ENCODE measurements around the gene SLC7A10. TPM values are rescaled to one million over a fixed set of nuclear protein-coding genes. Genes with fewer than 3 reads are reported as not detected.

The SLC7A10 gene
- total RNA-seq, 3 donors from 2014 or later, result 6.9 to 8.8 TPM; not detected in 1

GRCh38 chr19:33271246-33272021, 45.8 kb upstream of the SLC7A10 start:
- no peaks in the 10 kb centered on the region for H3K9me3 ChIP-seq
- DNase-seq (ENCODE audit: low spot score in 2 of 2), result no peak
- H3K27ac ChIP-seq, result no peak overlapping the region
- H3K4me1 ChIP-seq, result peaks cover 0 to 7% of the 10 kb centered on the region in 2 donors
- H3K36me3 ChIP-seq, result no peaks in the 10 kb centered on the region
- no peak for TF ChIP-seq POLR2A (IDR thresholded peaks at IDR 0.05)
- TF ChIP-seq CTCF (IDR thresholded peaks at IDR 0.05), result no peak
- no peak for TF ChIP-seq POLR2AphosphoS5 (IDR thresholded peaks at IDR 0.05)
- no peak overlapping the region for H3K4me3 ChIP-seq
- intact Hi-C loops (cut with DNase I; ENCODE audit: low total_unique reads), result no loop called here
- no peaks in the 10 kb centered on the region for H3K27me3 ChIP-seq

- Histone ChIP-seq H3K4me1 (peaks cover 0 to 7% of the 10 kb centered on the region in 2 donors), H3K9me3 (no peaks in the 10 kb centered on the region), H3K27ac (no peak overlapping the region), H3K36me3 (no peaks in the 10 kb centered on the region), H3K4me3 (no peak overlapping the region), H3K27me3 (no peaks in the 10 kb centered on the region)
- TF ChIP-seq POLR2AphosphoS5 (IDR thresholded peaks at IDR 0.05), result no peak
- no peak for TF ChIP-seq POLR2A (IDR thresholded peaks at IDR 0.05)
- no peak for TF ChIP-seq CTCF (IDR thresholded peaks at IDR 0.05)
- intact Hi-C loops (cut with DNase I; ENCODE audit: low total_unique reads), result loop anchor here (1.0 kb wide), 1 partner anchor 41 kb away; no protein-coding TSS in a partner anchor
- DNase-seq (ENCODE audit: low spot score in 2 of 2), result no peak
Measured at GRCh38 chr19:33270769-33271168, 45.1 kb upstream of the SLC7A10 start.

GRCh38 chr19:33269016-33269415, 43.4 kb upstream of the SLC7A10 start:
- Histone ChIP-seq H3K27me3 (no peaks in the 10 kb centered on the region), H3K4me1 (peaks cover 0 to 7% of the 10 kb centered on the region in 2 donors), H3K27ac (no peak overlapping the region), H3K36me3 (no peaks in the 10 kb centered on the region), H3K9me3 (no peaks in the 10 kb centered on the region), H3K4me3 (no peak overlapping the region)
- intact Hi-C loops (cut with DNase I; ENCODE audit: low total_unique reads), result no loop called here
- no peak for TF ChIP-seq POLR2A (IDR thresholded peaks at IDR 0.05)
- TF ChIP-seq CTCF (IDR thresholded peaks at IDR 0.05), result no peak
- no peak for TF ChIP-seq POLR2AphosphoS5 (IDR thresholded peaks at IDR 0.05)
- no peak for DNase-seq (ENCODE audit: low spot score in 2 of 2)

GRCh38 chr19:33268162-33268991, 42.7 kb upstream of the SLC7A10 start:
- no peaks in the 10 kb centered on the region for H3K9me3 ChIP-seq
- H3K27ac ChIP-seq, result no peak overlapping the region
- H3K4me1 ChIP-seq, result peaks cover 0 to 1% of the 10 kb centered on the region in 2 donors
- no peaks in the 10 kb centered on the region for H3K27me3 ChIP-seq
- TF ChIP-seq CTCF (IDR thresholded peaks at IDR 0.05) (no peak), POLR2A (IDR thresholded peaks at IDR 0.05) (no peak), POLR2AphosphoS5 (IDR thresholded peaks at IDR 0.05) (no peak)
- intact Hi-C loops (cut with DNase I; ENCODE audit: low total_unique reads), result no loop called here
- no peak for DNase-seq (ENCODE audit: low spot score in 2 of 2)
- H3K36me3 ChIP-seq, result no peaks in the 10 kb centered on the region
- no peak overlapping the region for H3K4me3 ChIP-seq

GRCh38 chr19:33267706-33268105, 42.1 kb upstream of the SLC7A10 start:
- Histone ChIP-seq H3K4me3 (no peak overlapping the region), H3K9me3 (no peaks in the 10 kb centered on the region), H3K27ac (no peak overlapping the region), H3K4me1 (no peaks in the 10 kb centered on the region), H3K36me3 (no peaks in the 10 kb centered on the region), H3K27me3 (no peaks in the 10 kb centered on the region)
- TF ChIP-seq POLR2A (IDR thresholded peaks at IDR 0.05) (no peak), CTCF (IDR thresholded peaks at IDR 0.05) (no peak)
- no peak for DNase-seq (ENCODE audit: low spot score in 2 of 2)
- intact Hi-C loops (cut with DNase I; ENCODE audit: low total_unique reads), result no loop called here

All from breast epithelium (tissue), 4 donors.